Right atrium auricular region (tissue), 2 donors: ENCODE results near the gene XRCC1. TPM values are rescaled to one million over a fixed set of nuclear protein-coding genes. Genes with fewer than 3 reads are reported as not detected.
A peak's percentile ranks its signal among the peaks of the same experiment; 100 is the strongest.

Source experiments
- DNase-seq: peaks from one replicate; pipeline ENCODE4 v3.0.0-alpha.2; 2019; ENCODE audit warnings: low spot score
- H3K27ac ChIP-seq, 2 donors: fragments of 200-600 bp; sonication (generic); 1 replicate in 1 of 2; 2 replicates in 1 of 2; pipeline ENCODE4 v1.5.1; 2016 to 2019
- H3K27me3 ChIP-seq, 2 donors: fragments of 200-600 bp; sonication (generic); one replicate each; pipeline versions ENCODE4 v1.5.1 to v1.6.0; 2017 to 2019
- H3K36me3 ChIP-seq: fragments of 200-600 bp; sonication (generic); one replicate; pipeline ENCODE4 v1.5.1; 2016
- H3K4me1 ChIP-seq, 2 donors: fragments of 200-600 bp; sonication (generic); one replicate each; pipeline versions ENCODE4 v1.5.1 to v1.6.0; 2017 to 2019
- H3K4me3 ChIP-seq, 2 donors: fragments of 200-600 bp; sonication (generic); 1 replicate in 1 of 2; 2 replicates in 1 of 2; pipeline ENCODE4 v1.5.1; 2017 to 2019; ENCODE audit warnings: mild to moderate bottlenecking in 1 of 2, moderate library complexity in 1 of 2
- H3K9me3 ChIP-seq, 2 donors: fragments of 200-600 bp; sonication (generic); one replicate each; pipeline ENCODE4 v1.5.1; 2019
- total RNA-seq, 2 donors: library from RNA; depleted of rRNA; stranded (reverse); fragments of >200 nt; gene quantifications; one replicate each; pipeline ENCODE4 v1.1.0, GENCODE V29; 2016
- TF ChIP-seq, protein P1 (sequence below), 2 donors: fragments of 200-600 bp; sonication (generic); IDR thresholded peaks; one replicate each; pipeline ENCODE4 v1.5.1; 2019; ENCODE audit warnings: antibody characterized with exemption in 2 of 2

XRCC1 gene
- total RNA-seq, 2 donors from 2014 or later: 14.3 to 14.9 TPM

DNA sequence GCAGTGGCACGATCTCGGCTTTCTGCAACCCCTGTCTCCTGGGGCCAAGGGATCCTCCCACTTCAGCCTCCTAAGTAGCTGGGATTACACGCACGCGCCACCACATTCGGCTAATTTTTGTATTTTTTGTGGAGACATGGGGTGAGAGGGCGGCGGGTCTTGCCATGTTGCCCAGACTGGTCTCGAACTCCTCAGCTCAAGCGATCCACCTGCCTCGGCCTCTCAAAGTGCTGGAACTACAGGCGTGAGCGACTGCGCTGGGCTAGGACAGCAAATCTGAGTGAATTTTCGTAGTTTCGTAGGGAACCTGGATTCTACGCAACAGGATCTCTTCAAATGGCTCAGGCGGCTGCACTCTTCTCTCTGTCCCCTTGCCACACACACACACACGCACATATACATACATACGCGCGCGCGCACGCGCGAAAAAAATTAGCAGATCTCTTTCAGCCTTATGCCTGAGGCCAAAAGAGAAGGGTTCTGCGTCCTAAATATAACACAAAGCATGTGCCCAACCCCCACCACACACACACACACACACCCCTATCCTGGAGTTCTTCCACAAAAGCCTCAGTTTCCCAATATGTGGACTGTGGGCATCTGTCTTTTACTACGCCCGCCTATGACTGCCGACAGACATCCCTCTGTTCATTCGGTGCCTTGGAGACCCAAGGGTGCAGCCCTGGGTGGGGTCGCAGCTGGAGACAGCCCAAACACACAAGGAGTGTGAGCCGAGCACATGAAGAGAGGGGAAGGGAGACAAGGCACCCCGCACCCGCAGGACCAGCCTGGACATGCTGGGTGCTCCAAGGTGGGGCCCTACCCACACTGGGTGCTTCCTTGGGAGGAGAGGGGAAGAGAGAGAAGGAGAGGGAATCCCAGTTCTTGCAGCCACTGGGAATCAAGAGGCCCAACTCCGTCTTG is 890 bp upstream of the XRCC1 start:
- H3K27me3 ChIP-seq: no peaks in the 10 kb centered on the region
- no peak for DNase-seq
- H3K9me3 ChIP-seq: no peaks in the 10 kb centered on the region
- peak overlapping the region; percentile 76 to 79 for H3K4me3 ChIP-seq
- H3K27ac ChIP-seq: peak overlapping the region; percentile 43 to 50
- peaks cover 0 to 24% of the 10 kb centered on the region in 2 donors for H3K4me1 ChIP-seq
- TF ChIP-seq, protein P1, sequence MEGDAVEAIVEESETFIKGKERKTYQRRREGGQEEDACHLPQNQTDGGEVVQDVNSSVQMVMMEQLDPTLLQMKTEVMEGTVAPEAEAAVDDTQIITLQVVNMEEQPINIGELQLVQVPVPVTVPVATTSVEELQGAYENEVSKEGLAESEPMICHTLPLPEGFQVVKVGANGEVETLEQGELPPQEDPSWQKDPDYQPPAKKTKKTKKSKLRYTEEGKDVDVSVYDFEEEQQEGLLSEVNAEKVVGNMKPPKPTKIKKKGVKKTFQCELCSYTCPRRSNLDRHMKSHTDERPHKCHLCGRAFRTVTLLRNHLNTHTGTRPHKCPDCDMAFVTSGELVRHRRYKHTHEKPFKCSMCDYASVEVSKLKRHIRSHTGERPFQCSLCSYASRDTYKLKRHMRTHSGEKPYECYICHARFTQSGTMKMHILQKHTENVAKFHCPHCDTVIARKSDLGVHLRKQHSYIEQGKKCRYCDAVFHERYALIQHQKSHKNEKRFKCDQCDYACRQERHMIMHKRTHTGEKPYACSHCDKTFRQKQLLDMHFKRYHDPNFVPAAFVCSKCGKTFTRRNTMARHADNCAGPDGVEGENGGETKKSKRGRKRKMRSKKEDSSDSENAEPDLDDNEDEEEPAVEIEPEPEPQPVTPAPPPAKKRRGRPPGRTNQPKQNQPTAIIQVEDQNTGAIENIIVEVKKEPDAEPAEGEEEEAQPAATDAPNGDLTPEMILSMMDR (IDR thresholded peaks at IDR 0.05): no peak
- no peaks in the 10 kb centered on the region for H3K36me3 ChIP-seq

DNA sequence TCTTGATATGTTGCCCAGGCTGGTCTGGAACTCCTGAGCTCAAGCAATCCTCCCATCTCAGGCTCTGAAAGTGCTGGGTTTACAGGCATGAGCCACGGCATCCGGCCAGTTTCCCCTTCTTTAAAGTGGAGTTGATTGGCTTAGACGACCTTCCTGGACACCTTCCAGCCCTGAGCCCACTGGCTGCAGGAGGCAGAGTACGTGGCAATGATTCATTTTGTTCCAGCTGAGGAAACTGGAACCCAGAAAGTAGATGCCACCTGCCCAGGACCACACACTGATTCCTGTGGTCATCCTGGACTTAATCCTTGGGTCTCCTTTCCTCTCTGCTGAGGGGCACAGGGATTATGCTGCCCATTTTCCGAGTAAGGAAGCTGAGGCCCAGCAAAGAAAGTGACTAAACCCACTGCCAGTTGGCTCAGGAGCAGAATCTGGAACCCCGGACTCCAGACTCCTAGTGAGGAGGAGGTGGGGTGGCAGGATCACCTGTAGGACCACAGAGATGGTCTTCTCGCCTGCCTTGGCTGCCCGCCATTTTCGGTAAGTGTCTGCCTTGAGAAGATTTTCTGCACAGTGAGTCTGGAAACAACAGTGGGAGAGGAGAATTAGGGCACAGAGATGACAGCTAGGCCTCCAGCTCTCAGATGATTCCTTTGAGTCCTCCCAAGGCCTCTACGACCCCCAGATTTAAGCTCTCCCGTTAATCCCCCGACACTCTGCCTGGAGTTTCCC is 737 bp downstream of the XRCC1 start:
- Histone ChIP-seq H3K4me1 (peaks cover 0 to 17% of the 10 kb centered on the region in 2 donors), H3K27ac (peak overlapping the region; percentile 79 to 84), H3K36me3 (no peaks in the 10 kb centered on the region), H3K4me3 (peak overlapping the region; percentile 76 to 79), H3K9me3 (no peaks in the 10 kb centered on the region), H3K27me3 (no peaks in the 10 kb centered on the region)
- DNase-seq: no peak
- TF ChIP-seq, protein P1 (IDR thresholded peaks at IDR 0.05): no peak

DNA sequence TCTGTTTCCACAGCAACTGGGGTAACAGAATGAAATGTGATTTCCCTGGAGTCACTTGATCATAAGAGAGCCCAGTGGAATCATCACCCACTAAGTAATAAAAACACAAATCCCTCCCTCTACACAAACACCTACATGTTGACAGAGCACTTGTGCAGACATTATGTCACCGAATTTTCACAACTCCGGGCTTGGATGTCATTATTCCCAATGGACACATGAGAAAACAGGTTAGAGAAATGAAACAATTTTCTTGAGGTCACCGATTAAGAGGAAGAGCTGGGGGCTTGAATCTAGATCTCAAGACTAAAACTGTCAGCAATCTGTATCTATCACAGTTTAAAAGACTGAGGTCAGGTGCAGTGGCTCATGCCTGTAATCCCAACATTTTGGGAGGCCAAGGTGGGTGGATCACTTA is 3.1 kb downstream of the XRCC1 start:
- no peak for DNase-seq
- Histone ChIP-seq H3K36me3 (no peaks in the 10 kb centered on the region), H3K4me1 (peaks cover 0 to 17% of the 10 kb centered on the region in 2 donors), H3K9me3 (no peaks in the 10 kb centered on the region), H3K27me3 (no peaks in the 10 kb centered on the region), H3K27ac (no peak overlapping the region), H3K4me3 (no peak overlapping the region)
- TF ChIP-seq, protein P1 (IDR thresholded peaks at IDR 0.05): no peak

DNA sequence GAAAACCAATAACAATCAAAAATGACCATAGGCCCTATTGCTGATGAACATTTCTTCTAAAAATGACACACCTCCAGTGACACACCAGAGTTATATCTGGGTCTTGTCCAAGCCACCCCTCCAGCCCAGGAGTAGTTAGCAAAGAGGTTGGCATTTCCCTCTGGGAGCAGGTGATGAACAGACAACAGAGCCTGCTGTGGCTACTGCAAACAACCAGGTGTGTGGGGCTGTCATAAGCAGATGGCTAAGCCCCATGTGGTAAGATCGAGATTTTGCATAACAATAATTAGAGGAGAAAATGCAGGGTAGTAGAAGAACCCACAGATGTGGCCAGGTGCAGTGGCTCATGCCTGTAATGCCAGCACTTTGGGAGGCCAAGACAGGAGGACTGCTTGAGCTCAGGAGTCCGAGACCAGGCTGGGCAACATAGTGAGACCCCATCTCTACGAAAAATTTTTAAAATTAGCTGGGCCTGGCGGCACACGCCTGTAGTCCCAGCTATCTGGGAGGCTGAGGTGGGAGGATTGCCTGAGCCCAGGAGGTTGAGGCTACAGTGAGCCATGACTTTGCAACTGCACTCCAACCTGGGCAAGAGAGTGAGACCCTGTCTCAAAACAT is 5.0 kb downstream of the XRCC1 start:
- Histone ChIP-seq H3K9me3 (no peaks in the 10 kb centered on the region), H3K27ac (no peak overlapping the region), H3K4me3 (no peak overlapping the region), H3K27me3 (no peaks in the 10 kb centered on the region), H3K36me3 (no peaks in the 10 kb centered on the region), H3K4me1 (peaks cover 0 to 12% of the 10 kb centered on the region in 2 donors)
- no peak for DNase-seq
- TF ChIP-seq, protein P1 (IDR thresholded peaks at IDR 0.05): no peak

DNA sequence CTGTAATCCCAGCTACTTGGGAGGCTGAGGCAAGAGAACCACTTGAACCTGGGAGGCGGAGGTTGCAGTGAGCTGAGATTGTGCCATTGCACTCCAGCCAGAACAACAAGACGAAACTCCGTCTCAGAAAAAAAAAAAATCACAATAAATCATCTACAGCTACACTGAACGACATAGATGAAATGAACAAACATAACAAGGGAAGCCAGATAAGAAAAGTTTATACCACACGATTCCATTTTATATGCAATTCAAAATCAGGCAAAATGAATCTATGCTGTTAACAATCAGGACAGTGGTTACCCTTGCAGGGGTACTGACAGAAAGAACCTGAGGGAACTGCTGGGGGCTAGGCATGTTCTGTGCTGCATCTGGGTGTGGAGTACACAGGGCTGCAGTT is 5.7 kb downstream of the XRCC1 start:
- Histone ChIP-seq H3K4me1 (peaks cover 0 to 6% of the 10 kb centered on the region in 2 donors), H3K9me3 (no peaks in the 10 kb centered on the region), H3K36me3 (no peaks in the 10 kb centered on the region), H3K27ac (no peak overlapping the region), H3K27me3 (no peaks in the 10 kb centered on the region), H3K4me3 (no peak overlapping the region)
- TF ChIP-seq, protein P1 (IDR thresholded peaks at IDR 0.05): no peak
- DNase-seq: no peak
